GM12865 (cell line): ENCODE data around the gene NDUFAF3.

Experiments used
- DNase-seq: peaks from one replicate; pipeline ENCODE4 v3.0.0; 2010; ENCODE audit warnings: low read depth
- H3K4me3 ChIP-seq: 2 replicates; pipeline ENCODE4 v1.5.1; 2011; ENCODE audit warnings: mild to moderate bottlenecking, low read depth, low read length, control low read depth
- CTCF ChIP-seq: IDR thresholded peaks from 2 replicates; pipeline ENCODE4 v1.5.1; 2011; ENCODE audit warnings: low read length, control low read depth, low read depth, inconsistent platforms; ENCODE audit not compliant: insufficient read depth; ENCODE audit errors: missing control alignments

The NDUFAF3 gene

GRCh38 chr3:48983096-48983495 lies 38.8 kb upstream of the NDUFAF3 start:
- DNase-seq: no peak
- no peak overlapping the region for H3K4me3 ChIP-seq
- TF ChIP-seq CTCF: no peak

GRCh38 chr3:48984663-48985062 lies 37.3 kb upstream of the NDUFAF3 start:
- no peak overlapping the region for H3K4me3 ChIP-seq
- no peak for TF ChIP-seq CTCF
- no peak for DNase-seq

- H3K4me3 ChIP-seq: no peak overlapping the region
Measured at GRCh38 chr3:48985831-48986376, 36.0 kb upstream of the NDUFAF3 start.

GRCh38 chr3:48989126-48989795 lies 32.7 kb upstream of the NDUFAF3 start:
- no peak for TF ChIP-seq CTCF
- DNase-seq: no peak
- peak overlapping the region; percentile 82 for H3K4me3 ChIP-seq

More at GRCh38 chr3:48985831-48986376, 36.0 kb upstream of the NDUFAF3 start:
- DNase-seq: no peak
- no peak for TF ChIP-seq CTCF

- peak within 1 kb of the TSS; percentile 82 for H3K4me3 ChIP-seq
- TF ChIP-seq CTCF: peak; percentile 8
- DNase-seq: peak; percentile 83
Measured at GRCh38 chr3:48989796-48990635, 31.9 kb upstream of the NDUFAF3 start, which contains the start of gene P4HTM. Gene P4HTM, plus strand, starts transcription at chr3:48990241. Its CDS starts 16 bp downstream, at chr3:48990257.

- DNase-seq: peak; percentile 51
- peak overlapping the region; percentile 82 for H3K4me3 ChIP-seq
- TF ChIP-seq CTCF: no peak
Measured at GRCh38 chr3:48990636-48991469, 31.1 kb upstream of the NDUFAF3 start.
